MCF 10A (cell line): ENCODE results near the gene RNF220. TPM values are rescaled to one million over a fixed set of nuclear protein-coding genes. Genes with fewer than 3 reads are reported as not detected.

Experiments
- BruUV-seq: library from RNA; stranded (reverse); fragments of 400-500 nt; replicated peaks from 2 replicates; lab custom pipeline; 2021; lab: Mats Ljungman, UMichigan
- CTCF ChIA-PET: fragments of 300-600 bp; sonication (Branson Sonifier 250); formaldehyde crosslinking; extraction: SDS; loops from one replicate; lab custom pipeline; 2021; ENCODE audit warnings: antibody characterized with exemption, inconsistent platforms; lab: Yijun Ruan, JAX
- POLR2A ChIA-PET: fragments of 300-600, 350-650 bp; sonication (Branson Sonifier 250); formaldehyde crosslinking; extraction: SDS; loops from one replicate; lab custom pipeline; 2020; ENCODE audit warnings: antibody characterized with exemption, inconsistent platforms; lab: Yijun Ruan, JAX
- DNase-seq: peaks from one replicate; pipeline ENCODE4 v3.0.0-alpha.2; 2018; ENCODE audit not compliant: unreplicated experiment
- H3K27ac Mint-ChIP-seq: one replicate; pipeline ENCODE4 v1.8.0; 2022; ENCODE audit warnings: mild to moderate bottlenecking, low read depth, mixed read lengths; ENCODE audit not compliant: unreplicated experiment
- H3K27me3 Mint-ChIP-seq: one replicate; pipeline ENCODE4 v1.8.0; 2022; ENCODE audit warnings: mixed read lengths; ENCODE audit not compliant: insufficient read depth, unreplicated experiment
- H3K36me3 Mint-ChIP-seq: one replicate; pipeline ENCODE4 v1.8.0; 2022; ENCODE audit warnings: mild to moderate bottlenecking, moderate library complexity, mixed read lengths; ENCODE audit not compliant: insufficient read depth, unreplicated experiment
- H3K4me1 Mint-ChIP-seq: one replicate; pipeline ENCODE4 v1.8.0; 2022; ENCODE audit warnings: mixed read lengths; ENCODE audit not compliant: insufficient read depth, unreplicated experiment
- H3K4me3 Mint-ChIP-seq: one replicate; pipeline ENCODE4 v1.8.0; 2022; ENCODE audit warnings: mild to moderate bottlenecking, moderate library complexity, mixed read lengths; ENCODE audit not compliant: unreplicated experiment
- H3K9me3 Mint-ChIP-seq: one replicate; pipeline ENCODE4 v1.8.0; 2022; ENCODE audit warnings: mixed read lengths; ENCODE audit not compliant: unreplicated experiment
- intact Hi-C: fragments of 100-400 bp; cut with micrococcal nuclease; formaldehyde crosslinking; loops from 2 replicates; pipeline ENCODE4 v1.14.1; 2022
- total RNA-seq: library from RNA; stranded (reverse); gene quantifications from 2 replicates; pipeline ENCODE4 v1.2.3, GENCODE V29; 2022
- TF ChIP-seq, protein P1 (sequence below): fragments of 200-600 bp; IDR thresholded peaks from one replicate; pipeline ENCODE4 v1.8.0; 2022; ENCODE audit warnings: antibody characterized with exemption, mild to moderate bottlenecking; ENCODE audit not compliant: unreplicated experiment

Gene RNF220
- total RNA-seq, 1 experiment from 2014 or later: 67.1 TPM

DNA sequence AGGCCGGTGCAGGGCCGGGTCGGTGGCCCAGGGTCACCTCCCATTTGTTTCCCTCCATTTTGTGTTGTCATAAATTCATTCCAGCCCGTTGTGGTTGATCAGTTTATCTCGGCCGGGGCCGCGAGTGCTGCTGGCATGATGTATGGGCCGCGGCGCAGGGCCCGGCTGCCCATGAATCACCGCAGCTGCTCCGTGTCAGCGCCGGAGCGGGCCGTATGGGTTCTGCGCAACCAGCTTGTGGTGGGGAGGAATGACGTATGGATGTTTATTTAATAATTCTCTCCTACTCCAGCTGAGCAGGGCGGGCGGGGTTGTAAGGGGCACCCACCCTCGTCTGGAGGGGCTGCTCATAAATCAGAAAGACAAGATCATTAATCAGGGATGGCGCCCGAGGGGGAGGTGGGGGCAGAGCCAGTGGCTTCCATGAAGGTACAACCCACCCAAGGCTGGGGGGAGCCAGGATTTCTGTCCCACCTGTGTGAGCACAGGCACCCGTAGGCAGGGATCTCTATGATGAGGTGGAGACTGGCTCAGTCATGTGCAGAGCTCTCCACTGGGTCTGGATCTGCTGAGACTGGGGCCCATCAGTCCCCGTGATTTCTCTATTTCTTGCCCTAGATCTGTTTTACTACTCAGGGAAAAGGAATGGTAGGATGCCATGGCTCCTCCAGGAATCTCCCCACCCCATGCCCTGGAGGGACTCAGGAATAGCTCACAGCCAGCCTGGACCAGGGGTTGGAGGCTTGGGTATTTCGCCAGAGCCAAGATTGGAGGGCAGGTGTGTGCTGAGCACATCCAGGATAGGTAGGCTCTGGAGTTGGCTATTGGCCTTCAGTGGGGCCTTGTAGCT is 241.4 kb downstream of the RNF220 start:
- Mint-ChIP-seq H3K9me3 (no peaks in the 10 kb centered on the region), H3K4me1 (no peaks in the 10 kb centered on the region), H3K27ac (no peak overlapping the region), H3K27me3 (no peaks in the 10 kb centered on the region), H3K36me3 (peaks cover 61% of the 10 kb centered on the region), H3K4me3 (no peak overlapping the region)
- BruUV-seq: no TSS peak
- ChIA-PET POLR2A (no interaction called here), CTCF (interaction anchor here (1.1 kb wide), 1 partner anchor 9 kb away, joined by 3 read pairs; no protein-coding TSS in a partner anchor)
- no peak for DNase-seq
- intact Hi-C loops: no loop called here
- TF ChIP-seq, protein P1, sequence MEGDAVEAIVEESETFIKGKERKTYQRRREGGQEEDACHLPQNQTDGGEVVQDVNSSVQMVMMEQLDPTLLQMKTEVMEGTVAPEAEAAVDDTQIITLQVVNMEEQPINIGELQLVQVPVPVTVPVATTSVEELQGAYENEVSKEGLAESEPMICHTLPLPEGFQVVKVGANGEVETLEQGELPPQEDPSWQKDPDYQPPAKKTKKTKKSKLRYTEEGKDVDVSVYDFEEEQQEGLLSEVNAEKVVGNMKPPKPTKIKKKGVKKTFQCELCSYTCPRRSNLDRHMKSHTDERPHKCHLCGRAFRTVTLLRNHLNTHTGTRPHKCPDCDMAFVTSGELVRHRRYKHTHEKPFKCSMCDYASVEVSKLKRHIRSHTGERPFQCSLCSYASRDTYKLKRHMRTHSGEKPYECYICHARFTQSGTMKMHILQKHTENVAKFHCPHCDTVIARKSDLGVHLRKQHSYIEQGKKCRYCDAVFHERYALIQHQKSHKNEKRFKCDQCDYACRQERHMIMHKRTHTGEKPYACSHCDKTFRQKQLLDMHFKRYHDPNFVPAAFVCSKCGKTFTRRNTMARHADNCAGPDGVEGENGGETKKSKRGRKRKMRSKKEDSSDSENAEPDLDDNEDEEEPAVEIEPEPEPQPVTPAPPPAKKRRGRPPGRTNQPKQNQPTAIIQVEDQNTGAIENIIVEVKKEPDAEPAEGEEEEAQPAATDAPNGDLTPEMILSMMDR: no peak

DNA sequence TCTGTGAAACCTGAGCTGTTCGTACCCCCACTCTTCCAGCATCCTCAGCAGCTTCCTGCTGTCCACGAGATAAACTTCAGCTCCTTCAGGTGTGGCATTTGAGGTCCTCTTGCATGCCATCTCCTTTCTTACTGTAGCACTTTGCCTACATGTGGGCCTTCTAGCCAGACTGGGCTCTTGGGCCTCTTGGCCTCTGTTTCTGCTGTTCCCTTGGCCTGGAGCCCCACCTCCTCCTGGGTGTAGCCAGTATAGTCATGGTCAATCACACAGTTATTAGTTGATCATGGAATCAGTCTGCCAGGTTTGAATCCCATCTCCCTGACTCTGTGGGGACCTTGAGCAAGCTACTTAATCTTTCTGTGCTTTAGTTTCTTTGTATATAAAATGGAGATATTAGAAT is 242.8 kb downstream of the RNF220 start:
- H3K36me3 Mint-ChIP-seq: peaks cover 53% of the 10 kb centered on the region
- POLR2A ChIA-PET: interaction anchor here (0.7 to 1.2 kb wide), 3 partner anchors 24 to 577 kb away, joined by 3 to 4 read pairs (median 3); partner anchors contain the start of genes ARMH1 and TMEM53
- TF ChIP-seq, protein P1: no peak
- H3K4me1 Mint-ChIP-seq: no peaks in the 10 kb centered on the region
- intact Hi-C loops: no loop called here
- DNase-seq: no peak
- CTCF ChIA-PET: interaction anchor here (0.6 to 1.0 kb wide), 5 partner anchors 43 to 600 kb away, joined by 3 read pairs; no protein-coding TSS in a partner anchor
- no peak overlapping the region for H3K4me3 Mint-ChIP-seq
- H3K9me3 Mint-ChIP-seq: no peaks in the 10 kb centered on the region
- no TSS peak for BruUV-seq
- H3K27ac Mint-ChIP-seq: no peak overlapping the region
- H3K27me3 Mint-ChIP-seq: no peaks in the 10 kb centered on the region

DNA sequence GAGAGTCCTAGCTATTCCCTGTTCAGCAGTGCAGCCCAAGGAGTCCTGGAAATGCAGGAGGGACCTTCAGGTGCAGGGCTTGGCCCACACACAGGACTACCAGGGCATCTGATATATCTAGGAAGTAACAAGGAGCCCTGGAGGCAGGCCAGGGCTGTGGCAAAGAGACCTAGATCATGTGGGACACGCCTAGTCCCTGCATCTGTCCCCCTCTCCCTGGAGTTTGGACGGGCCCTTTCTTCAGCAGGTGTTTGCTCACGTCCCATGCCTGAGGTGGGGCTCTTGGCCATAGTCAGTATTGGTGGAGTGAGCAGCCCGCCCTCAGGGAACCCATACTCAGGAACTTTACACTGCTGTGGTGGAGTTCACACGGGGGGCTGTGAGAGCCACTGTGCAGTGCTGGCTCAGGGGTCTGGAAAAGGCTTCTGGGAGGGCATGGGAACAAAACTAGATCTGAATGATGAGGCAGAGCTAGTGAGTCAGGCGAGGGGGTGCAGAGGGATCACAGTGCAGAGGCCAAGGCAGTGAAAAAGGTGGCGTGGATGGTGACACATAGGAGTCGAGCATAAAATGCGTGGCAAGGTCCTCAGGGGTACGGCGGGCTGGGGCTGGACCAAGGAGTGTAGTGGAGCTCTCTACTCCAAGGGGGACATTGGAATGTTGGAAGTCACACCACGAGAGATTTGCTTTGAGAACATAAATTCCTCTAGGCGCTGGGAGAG is 243.6 kb downstream of the RNF220 start:
- no peaks in the 10 kb centered on the region for H3K27me3 Mint-ChIP-seq

More for the DNA sequence above, 243.6 kb downstream of the RNF220 start:
- Mint-ChIP-seq H3K27ac (peak overlapping the region; percentile 5), H3K4me1 (no peaks in the 10 kb centered on the region), H3K9me3 (no peaks in the 10 kb centered on the region), H3K36me3 (peaks cover 45% of the 10 kb centered on the region), H3K4me3 (no peak overlapping the region)
- DNase-seq: no peak
- intact Hi-C loops: no loop called here
- ChIA-PET CTCF (interaction anchor here (0.6 to 0.8 kb wide), 4 partner anchors 43 to 607 kb away, joined by 3 to 4 read pairs (median 3); no protein-coding TSS in a partner anchor), POLR2A (interaction anchor here (1.2 kb wide), 1 partner anchor 26 kb away, joined by 3 read pairs; the partner anchor contains the start of genes ARMH1 and TMEM53)
- TF ChIP-seq, protein P1: no peak
- BruUV-seq: no TSS peak
